ENCODE measurements around the gene CRIP1.

CRIP1 gene

DNA sequence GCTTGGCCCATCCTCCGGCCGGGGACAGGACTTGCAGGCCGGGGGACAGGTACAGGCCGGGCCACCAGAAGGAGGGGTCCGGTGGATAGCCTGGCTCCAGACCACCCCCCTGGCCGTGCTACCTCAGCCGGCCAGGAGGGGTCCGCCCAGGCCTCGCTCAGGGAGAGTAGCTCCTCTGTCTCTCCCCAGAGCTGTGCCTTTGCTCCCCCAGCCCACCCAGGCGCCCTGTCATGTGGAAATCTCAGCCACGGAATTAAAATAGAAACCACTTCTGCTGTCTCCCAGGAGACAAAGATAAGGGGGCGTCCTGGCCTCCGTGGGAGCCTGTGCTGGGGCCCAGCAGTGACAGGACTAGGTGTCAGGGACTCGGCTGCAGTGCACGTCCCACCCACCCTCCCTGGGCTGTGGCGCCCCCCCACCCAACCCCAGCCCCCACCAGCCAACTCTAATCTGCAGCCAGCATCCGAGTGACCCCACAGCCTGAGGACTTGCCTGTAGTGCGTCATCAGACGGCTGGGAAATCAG lies 15.3 kb upstream of the CRIP1 start:
- no peak for TF ChIP-seq CREB1 (IDR thresholded peaks at IDR 0.05; ENCODE audit: low read depth)
- TF ChIP-seq, protein P1, sequence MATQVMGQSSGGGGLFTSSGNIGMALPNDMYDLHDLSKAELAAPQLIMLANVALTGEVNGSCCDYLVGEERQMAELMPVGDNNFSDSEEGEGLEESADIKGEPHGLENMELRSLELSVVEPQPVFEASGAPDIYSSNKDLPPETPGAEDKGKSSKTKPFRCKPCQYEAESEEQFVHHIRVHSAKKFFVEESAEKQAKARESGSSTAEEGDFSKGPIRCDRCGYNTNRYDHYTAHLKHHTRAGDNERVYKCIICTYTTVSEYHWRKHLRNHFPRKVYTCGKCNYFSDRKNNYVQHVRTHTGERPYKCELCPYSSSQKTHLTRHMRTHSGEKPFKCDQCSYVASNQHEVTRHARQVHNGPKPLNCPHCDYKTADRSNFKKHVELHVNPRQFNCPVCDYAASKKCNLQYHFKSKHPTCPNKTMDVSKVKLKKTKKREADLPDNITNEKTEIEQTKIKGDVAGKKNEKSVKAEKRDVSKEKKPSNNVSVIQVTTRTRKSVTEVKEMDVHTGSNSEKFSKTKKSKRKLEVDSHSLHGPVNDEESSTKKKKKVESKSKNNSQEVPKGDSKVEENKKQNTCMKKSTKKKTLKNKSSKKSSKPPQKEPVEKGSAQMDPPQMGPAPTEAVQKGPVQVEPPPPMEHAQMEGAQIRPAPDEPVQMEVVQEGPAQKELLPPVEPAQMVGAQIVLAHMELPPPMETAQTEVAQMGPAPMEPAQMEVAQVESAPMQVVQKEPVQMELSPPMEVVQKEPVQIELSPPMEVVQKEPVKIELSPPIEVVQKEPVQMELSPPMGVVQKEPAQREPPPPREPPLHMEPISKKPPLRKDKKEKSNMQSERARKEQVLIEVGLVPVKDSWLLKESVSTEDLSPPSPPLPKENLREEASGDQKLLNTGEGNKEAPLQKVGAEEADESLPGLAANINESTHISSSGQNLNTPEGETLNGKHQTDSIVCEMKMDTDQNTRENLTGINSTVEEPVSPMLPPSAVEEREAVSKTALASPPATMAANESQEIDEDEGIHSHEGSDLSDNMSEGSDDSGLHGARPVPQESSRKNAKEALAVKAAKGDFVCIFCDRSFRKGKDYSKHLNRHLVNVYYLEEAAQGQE (IDR thresholded peaks at IDR 0.05; ENCODE audit: low read depth): no peak
- TF ChIP-seq TCF12 (IDR thresholded peaks at IDR 0.05; ENCODE audit: low read depth): no peak
- TF ChIP-seq, protein P2, sequence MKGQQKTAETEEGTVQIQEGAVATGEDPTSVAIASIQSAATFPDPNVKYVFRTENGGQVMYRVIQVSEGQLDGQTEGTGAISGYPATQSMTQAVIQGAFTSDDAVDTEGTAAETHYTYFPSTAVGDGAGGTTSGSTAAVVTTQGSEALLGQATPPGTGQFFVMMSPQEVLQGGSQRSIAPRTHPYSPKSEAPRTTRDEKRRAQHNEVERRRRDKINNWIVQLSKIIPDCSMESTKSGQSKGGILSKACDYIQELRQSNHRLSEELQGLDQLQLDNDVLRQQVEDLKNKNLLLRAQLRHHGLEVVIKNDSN (IDR thresholded peaks at IDR 0.05): no peak
- TF ChIP-seq NFIC (IDR thresholded peaks at IDR 0.05): no peak
- no peak for TF ChIP-seq RAD21 (IDR thresholded peaks at IDR 0.05; ENCODE audit: low read depth)
- no peak for TF ChIP-seq EP300 (IDR thresholded peaks at IDR 0.05; ENCODE audit: borderline replicate concordance)
- TF ChIP-seq EGR1 (IDR thresholded peaks at IDR 0.05): no peak
- TF ChIP-seq TAF1 (IDR thresholded peaks at IDR 0.05; ENCODE audit: low read depth): no peak
- no peak for TF ChIP-seq YY1 (IDR thresholded peaks at IDR 0.05; ENCODE audit: low read depth)

DNA sequence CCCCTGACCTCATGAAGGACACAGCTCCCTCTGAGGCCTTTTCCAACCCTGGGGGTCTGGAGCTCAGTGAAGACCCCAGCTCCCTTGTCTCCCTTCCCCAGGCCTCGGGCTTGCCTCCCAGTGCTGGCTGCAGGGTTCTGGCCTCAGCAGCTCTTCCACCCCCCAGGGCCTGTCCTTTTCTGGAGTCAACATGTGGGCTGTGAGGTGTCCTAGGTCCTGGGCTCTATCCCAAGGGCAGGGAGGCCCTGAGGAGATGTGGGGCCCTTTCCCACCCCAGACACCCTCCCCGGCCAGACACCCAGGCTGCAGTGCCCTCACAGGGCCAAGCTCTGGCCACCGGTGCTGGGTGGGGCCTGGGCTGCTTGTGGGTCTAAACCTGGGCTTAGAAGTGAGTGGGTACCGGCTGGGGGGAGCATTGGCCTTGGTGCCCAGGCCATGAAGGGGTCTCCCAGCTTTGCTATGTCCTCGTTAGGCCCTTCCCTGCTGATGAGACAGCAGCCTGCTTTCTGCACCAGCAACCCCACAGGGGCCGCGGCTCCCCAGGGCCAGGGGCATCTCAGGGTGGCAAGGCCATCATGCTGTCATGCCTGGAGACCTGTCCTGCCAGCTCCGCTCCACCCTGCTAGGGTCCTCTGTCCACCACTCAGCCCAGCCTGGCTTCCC lies 14.7 kb upstream of the CRIP1 start:
- TF ChIP-seq NFIC (IDR thresholded peaks at IDR 0.05): no peak
- TF ChIP-seq, protein P2 (IDR thresholded peaks at IDR 0.05): no peak
- no peak for TF ChIP-seq TAF1 (IDR thresholded peaks at IDR 0.05; ENCODE audit: low read depth)
- no peak for TF ChIP-seq TEAD4 (IDR thresholded peaks at IDR 0.05)

- TF ChIP-seq CEBPB (IDR thresholded peaks at IDR 0.05) (no peak; the same call in 1 of the 2 replicates), RAD21 (IDR thresholded peaks at IDR 0.05; ENCODE audit: low read depth) (peak; percentile 6; the same call in 1 of the 2 replicates), ZBTB7A (IDR thresholded peaks at IDR 0.05; ENCODE audit: low read depth) (peak; percentile 73), TCF12 (IDR thresholded peaks at IDR 0.05; ENCODE audit: low read depth) (peak; percentile 91), EGR1 (IDR thresholded peaks at IDR 0.05) (no peak), CREB1 (IDR thresholded peaks at IDR 0.05; ENCODE audit: low read depth) (no peak), EP300 (IDR thresholded peaks at IDR 0.05; ENCODE audit: borderline replicate concordance) (peak; percentile 81), TAF1 (IDR thresholded peaks at IDR 0.05; ENCODE audit: low read depth) (no peak), NFIC (IDR thresholded peaks at IDR 0.05) (peak; percentile 92), YY1 (IDR thresholded peaks at IDR 0.05; ENCODE audit: low read depth) (no peak), FOXM1 (IDR thresholded peaks at IDR 0.05; ENCODE audit: borderline replicate concordance, low read depth) (peak; percentile 54; the same call in 1 of the 2 replicates), MAX (IDR thresholded peaks at IDR 0.05) (peak; percentile 51), TEAD4 (IDR thresholded peaks at IDR 0.05) (peak; percentile 79)
- TF ChIP-seq, protein P1 (IDR thresholded peaks at IDR 0.05; ENCODE audit: low read depth): no peak
- TF ChIP-seq, protein P2 (IDR thresholded peaks at IDR 0.05): no peak
These were observed 14.1 kb upstream of the CRIP1 start for GRCh38 chr14:105472486-105472991.

DNA sequence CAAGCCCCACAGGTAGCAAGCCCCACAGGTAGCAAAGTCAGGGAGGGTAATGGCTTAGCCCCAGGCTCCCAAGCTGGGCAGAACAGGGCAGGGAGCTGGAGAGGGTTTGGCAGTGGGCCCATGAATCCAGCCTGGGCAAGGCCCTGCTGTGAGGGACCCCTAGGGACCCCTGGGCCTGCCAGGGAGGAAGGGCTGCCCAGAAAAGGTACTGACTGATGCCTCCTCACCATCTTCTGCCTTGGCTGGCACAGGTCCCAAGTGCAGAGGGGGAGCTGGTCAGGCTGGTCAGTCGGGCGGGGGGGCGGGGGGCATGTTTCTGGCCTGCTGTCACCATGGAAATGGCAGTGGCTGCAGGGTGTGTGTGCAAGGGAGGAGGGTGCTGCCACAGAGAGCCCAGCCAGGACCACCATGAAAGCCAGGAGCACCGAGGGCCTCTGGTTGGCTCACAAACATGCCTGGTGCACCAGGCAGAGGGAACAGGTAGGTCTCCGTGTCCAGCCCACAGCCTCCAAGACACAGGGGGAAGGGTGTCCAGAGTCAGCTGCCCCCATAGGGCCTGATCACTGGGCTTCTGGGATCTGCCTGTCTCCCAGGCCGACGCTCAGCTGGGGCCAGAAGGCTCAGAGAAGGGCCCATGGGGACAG lies 13.5 kb upstream of the CRIP1 start:
- TF ChIP-seq, protein P1 (IDR thresholded peaks at IDR 0.05; ENCODE audit: low read depth): no peak
- TF ChIP-seq, protein P2 (IDR thresholded peaks at IDR 0.05): no peak
- no peak for TF ChIP-seq TEAD4 (IDR thresholded peaks at IDR 0.05)
- peak; percentile 82; the same call in 1 of the 2 replicates for TF ChIP-seq ZBTB7A (IDR thresholded peaks at IDR 0.05; ENCODE audit: low read depth)
- 0 out of 2 replicates have a peak, but pooled peaks have one; percentile 6 for TF ChIP-seq MAX (IDR thresholded peaks at IDR 0.05)
- TF ChIP-seq FOXM1 (IDR thresholded peaks at IDR 0.05; ENCODE audit: borderline replicate concordance, low read depth): no peak; the same call in 1 of the 2 replicates
- no peak for TF ChIP-seq TAF1 (IDR thresholded peaks at IDR 0.05; ENCODE audit: low read depth)
- no peak for TF ChIP-seq RAD21 (IDR thresholded peaks at IDR 0.05; ENCODE audit: low read depth)
- TF ChIP-seq TCF12 (IDR thresholded peaks at IDR 0.05; ENCODE audit: low read depth): peak; percentile 79
- TF ChIP-seq CEBPB (IDR thresholded peaks at IDR 0.05): no peak
- TF ChIP-seq NFIC (IDR thresholded peaks at IDR 0.05): no peak; the same call in none of the 2 replicates
- no peak for TF ChIP-seq EGR1 (IDR thresholded peaks at IDR 0.05)
- TF ChIP-seq EP300 (IDR thresholded peaks at IDR 0.05; ENCODE audit: borderline replicate concordance): peak; percentile 42
- no peak for TF ChIP-seq CREB1 (IDR thresholded peaks at IDR 0.05; ENCODE audit: low read depth)
- TF ChIP-seq YY1 (IDR thresholded peaks at IDR 0.05; ENCODE audit: low read depth): no peak

Data from Ishikawa (cell line).